Ascending aorta (tissue), 2 donors: ENCODE results near the gene FBXO31. TPM values are rescaled to one million over a fixed set of nuclear protein-coding genes. Genes with fewer than 3 reads are reported as not detected.

ENCODE experiments used
- DNase-seq, 2 donors: peaks; one replicate each; pipeline ENCODE4 v3.0.0-alpha.2; 2019; ENCODE audit warnings: low spot score in 2 of 2
- H3K27ac ChIP-seq, 2 donors: fragments of 200-600 bp; sonication (generic); one replicate each; pipeline ENCODE4 v1.5.1; 2016 to 2017; ENCODE audit warnings: mild to moderate bottlenecking in 1 of 2
- H3K27me3 ChIP-seq: fragments of 200-600 bp; sonication (generic); one replicate; pipeline ENCODE4 v1.5.1; 2017
- H3K36me3 ChIP-seq, 2 donors: fragments of 200-600 bp; sonication (generic); one replicate each; pipeline ENCODE4 v1.5.1; 2016
- H3K4me1 ChIP-seq, 2 donors: fragments of 200-600 bp; sonication (generic); one replicate each; pipeline ENCODE4 v1.5.1; 2016 to 2017; ENCODE audit warnings: mild to moderate bottlenecking in 1 of 2
- H3K4me3 ChIP-seq, 2 donors: fragments of 200-600 bp; sonication (generic); one replicate each; pipeline ENCODE4 v1.5.1; 2016 to 2017; ENCODE audit warnings: mild to moderate bottlenecking in 1 of 2
- H3K9me3 ChIP-seq, 2 donors: fragments of 200-600 bp; sonication (generic); one replicate each; pipeline ENCODE4 v1.5.1; 2016
- CTCF ChIP-seq, 3 experiments: fragments of 200-600 bp in 2 of 3; fragments of 450-650 bp in 1 of 3; sonication (generic) in 2 of 3; IDR thresholded peaks; one replicate each; pipeline ENCODE4 v1.5.1; 2016 to 2019; ENCODE audit warnings: antibody characterized with exemption in 3 of 3, mild to moderate bottlenecking in 1 of 3, moderate library complexity in 1 of 3
- intact Hi-C: fragments of 100-400 bp; cut with DNase I; formaldehyde crosslinking; loops from one replicate; pipeline ENCODE4 v1.15.1; 2023
- total RNA-seq: library from RNA; depleted of rRNA; stranded (reverse); fragments of >200 nt; gene quantifications from one replicate; pipeline ENCODE4 v1.1.0, GENCODE V29; 2016

Gene FBXO31
- total RNA-seq, 1 donor from 2014 or later: 224 TPM

GRCh38 chr16:87327798-87328495 lies 55.6 kb downstream of the FBXO31 start:
- no peak overlapping the region for H3K27ac ChIP-seq

GRCh38 chr16:87326151-87326571 lies 57.4 kb downstream of the FBXO31 start:
- intact Hi-C loops: loop anchor here (10.0 kb wide), 1 partner anchor 309 kb away; no protein-coding TSS in a partner anchor
- DNase-seq: no peak
- Histone ChIP-seq H3K4me3 (no peak overlapping the region), H3K27ac (no peak overlapping the region), H3K27me3 (no peaks in the 10 kb centered on the region), H3K9me3 (no peaks in the 10 kb centered on the region), H3K36me3 (peaks cover 25 to 30% of the 10 kb centered on the region in 2 donors), H3K4me1 (peaks cover 0 to 3% of the 10 kb centered on the region in 2 donors)
- no peak for TF ChIP-seq CTCF (IDR thresholded peaks at IDR 0.05)

More at GRCh38 chr16:87327798-87328495, 55.6 kb downstream of the FBXO31 start:
- DNase-seq: no peak
- no peak for TF ChIP-seq CTCF (IDR thresholded peaks at IDR 0.05)
- Histone ChIP-seq H3K9me3 (no peaks in the 10 kb centered on the region), H3K4me1 (peaks cover 0 to 3% of the 10 kb centered on the region in 2 donors), H3K27me3 (no peaks in the 10 kb centered on the region), H3K4me3 (no peak overlapping the region), H3K36me3 (peaks cover 39 to 47% of the 10 kb centered on the region in 2 donors)
- intact Hi-C loops: loop anchor here (10.0 kb wide), 1 partner anchor 307 kb away; no protein-coding TSS in a partner anchor

DNA sequence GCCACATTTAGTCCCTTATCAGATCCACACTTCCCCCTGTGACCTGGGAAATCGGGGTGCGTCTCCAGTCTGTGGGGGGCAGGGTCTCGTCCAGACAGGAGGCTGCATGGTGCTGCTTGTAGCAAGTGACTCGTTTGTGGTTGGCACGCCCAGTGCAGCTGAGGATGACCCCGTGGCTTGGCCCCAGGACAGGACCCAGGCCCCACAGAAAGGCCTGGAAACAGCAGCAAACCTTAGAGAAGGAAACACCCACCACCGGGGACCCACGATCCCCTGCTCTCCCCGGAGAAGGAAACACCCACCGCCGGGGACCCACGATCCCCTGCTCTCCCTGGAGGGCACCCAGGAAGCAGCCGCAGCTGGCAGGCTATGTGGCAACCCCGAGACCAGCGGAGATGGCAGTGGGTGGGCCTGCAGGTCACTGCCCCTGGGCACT lies 58.1 kb downstream of the FBXO31 start:
- intact Hi-C loops: loop anchor here (10.0 kb wide), 1 partner anchor 309 kb away; no protein-coding TSS in a partner anchor
- DNase-seq: peak in 1 of 2 donors; percentile 43
- Histone ChIP-seq H3K9me3 (no peaks in the 10 kb centered on the region), H3K36me3 (peaks cover 18 to 23% of the 10 kb centered on the region in 2 donors), H3K4me3 (no peak overlapping the region), H3K27me3 (no peaks in the 10 kb centered on the region), H3K4me1 (peaks cover 0 to 3% of the 10 kb centered on the region in 2 donors), H3K27ac (no peak overlapping the region)
- TF ChIP-seq CTCF (IDR thresholded peaks at IDR 0.05): no peak

DNA sequence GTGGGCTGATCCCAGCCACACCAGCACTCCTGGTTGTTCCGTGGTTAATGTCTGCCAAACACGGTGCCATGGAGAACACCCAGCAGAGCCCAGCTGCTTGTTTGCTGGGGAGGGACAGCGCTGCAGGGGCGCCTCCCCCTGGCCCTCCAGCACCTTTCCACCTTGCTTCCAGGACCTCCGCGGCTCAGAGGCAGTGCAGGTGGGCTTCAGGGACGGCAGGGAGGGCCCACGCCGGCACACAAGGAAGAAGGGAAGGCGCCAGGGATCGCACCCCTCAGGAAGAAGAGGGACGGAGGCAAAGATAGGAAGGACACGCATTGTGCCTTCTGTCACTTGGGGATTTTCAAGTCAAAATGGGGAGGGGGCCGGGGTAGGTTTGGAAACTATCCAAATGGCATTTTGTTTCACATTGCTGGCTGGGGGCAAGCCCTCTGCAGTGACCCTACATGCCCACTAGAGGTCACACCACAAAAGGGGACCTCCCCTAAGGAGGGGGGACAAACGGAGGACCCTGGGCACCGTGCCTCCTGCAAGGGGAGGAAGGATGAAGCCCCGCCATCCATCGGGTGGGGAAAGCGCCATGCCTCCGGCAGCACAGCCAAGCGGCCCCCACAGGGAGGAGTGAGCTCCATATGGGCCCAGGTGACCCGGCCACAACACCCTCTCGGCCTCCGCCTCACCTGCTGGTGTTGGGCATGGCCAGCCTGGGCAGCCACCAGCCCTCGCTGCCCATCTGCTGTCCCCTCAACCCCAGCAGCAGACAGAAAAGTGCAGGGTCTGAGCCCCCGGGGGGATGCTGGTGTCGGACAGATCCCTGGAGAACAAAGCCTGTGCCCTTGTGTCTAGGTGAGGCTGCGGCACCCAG lies 58.9 kb downstream of the FBXO31 start:
- Histone ChIP-seq H3K27me3 (no peaks in the 10 kb centered on the region), H3K9me3 (no peaks in the 10 kb centered on the region), H3K4me1 (peaks cover 0 to 3% of the 10 kb centered on the region in 2 donors), H3K4me3 (no peak overlapping the region), H3K36me3 (peaks cover 10 to 15% of the 10 kb centered on the region in 2 donors), H3K27ac (no peak overlapping the region)
- intact Hi-C loops: loop anchor here (10.0 kb wide), 1 partner anchor 310 kb away; no protein-coding TSS in a partner anchor
- TF ChIP-seq CTCF (IDR thresholded peaks at IDR 0.05): peak; percentile 37 to 82 (median 78)
- DNase-seq: peak in 1 of 2 donors; percentile 63

DNA sequence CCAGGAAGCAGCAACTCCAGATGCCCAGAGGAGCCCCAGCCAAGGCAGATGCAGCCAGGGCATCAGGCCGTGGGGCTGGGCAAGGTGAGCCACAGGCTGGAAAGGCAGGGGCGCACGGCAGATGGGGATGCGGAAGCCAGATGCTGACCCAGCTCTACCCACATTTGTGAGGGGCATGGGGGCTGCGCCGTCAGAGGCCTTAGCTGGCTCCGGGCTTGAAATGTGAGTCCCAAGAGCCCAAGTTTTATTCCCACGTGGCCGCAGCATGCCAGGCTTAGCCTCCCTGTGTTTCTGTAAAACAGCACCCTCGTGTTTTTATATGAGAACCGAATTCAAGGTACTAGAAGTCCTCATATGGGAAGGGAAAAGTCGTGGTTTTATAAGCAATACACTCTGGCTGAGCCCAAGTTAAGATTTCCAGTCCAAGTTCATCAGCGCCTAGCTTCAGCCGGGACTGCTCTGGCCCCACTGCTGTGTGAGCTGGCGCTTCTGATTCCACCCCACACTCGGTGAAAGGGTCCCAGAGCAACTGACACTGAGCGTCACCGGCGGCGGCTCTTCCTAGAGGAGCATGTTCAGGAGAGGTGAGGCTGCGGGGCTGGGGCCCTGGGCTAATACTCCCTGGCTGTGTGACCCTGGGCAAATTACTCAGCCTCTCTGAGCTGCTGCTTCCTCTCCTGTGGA lies 59.7 kb downstream of the FBXO31 start:
- peak in 1 of 2 donors; percentile 59 for DNase-seq
- H3K36me3 ChIP-seq: peaks cover 2 to 10% of the 10 kb centered on the region in 2 donors
- peaks cover 0 to 3% of the 10 kb centered on the region in 2 donors for H3K4me1 ChIP-seq
- no peak for TF ChIP-seq CTCF (IDR thresholded peaks at IDR 0.05)
- no peaks in the 10 kb centered on the region for H3K9me3 ChIP-seq
- no peak overlapping the region for H3K4me3 ChIP-seq
- intact Hi-C loops: loop anchor here (10.0 kb wide), 1 partner anchor 311 kb away; no protein-coding TSS in a partner anchor
- no peaks in the 10 kb centered on the region for H3K27me3 ChIP-seq
- H3K27ac ChIP-seq: no peak overlapping the region
